GM18511 (cell line): ENCODE data around the gene ARID3B.
A peak's percentile ranks its signal among the peaks of the same experiment; 100 is the strongest.
"Not testable (repeated sequence)": the region's sequence is repeated elsewhere in the genome, so short reads cannot be mapped to it uniquely, and the experiment has no call there.

Experiments
- ATAC-seq: cut with Tn5 transposase; IDR thresholded peaks from one replicate; pipeline ENCODE4 v1.9.1; 2021; ENCODE audit warnings: mild to moderate bottlenecking, moderate library complexity; ENCODE audit not compliant: unreplicated experiment

ARID3B gene

DNA sequence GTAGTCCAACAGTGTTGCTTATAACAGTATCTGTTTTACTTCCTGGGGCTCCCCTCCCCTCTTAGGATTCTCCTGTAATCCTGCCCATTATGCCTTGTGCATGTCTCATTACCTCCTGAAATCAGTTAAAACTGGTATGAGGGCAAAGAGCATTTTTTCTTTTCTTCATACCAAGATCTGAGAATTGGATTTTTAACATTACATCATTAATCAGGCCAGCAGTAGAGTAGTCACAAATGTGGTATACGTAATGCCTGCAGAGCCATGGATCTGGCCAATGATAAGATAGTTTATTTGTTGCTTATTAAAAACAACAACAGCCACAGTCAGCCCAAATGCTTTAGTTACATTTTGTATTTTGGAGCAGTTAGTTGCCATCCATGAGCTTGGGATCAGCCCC lies 23.2 kb downstream of the ARID3B start:
- no peak for ATAC-seq

DNA sequence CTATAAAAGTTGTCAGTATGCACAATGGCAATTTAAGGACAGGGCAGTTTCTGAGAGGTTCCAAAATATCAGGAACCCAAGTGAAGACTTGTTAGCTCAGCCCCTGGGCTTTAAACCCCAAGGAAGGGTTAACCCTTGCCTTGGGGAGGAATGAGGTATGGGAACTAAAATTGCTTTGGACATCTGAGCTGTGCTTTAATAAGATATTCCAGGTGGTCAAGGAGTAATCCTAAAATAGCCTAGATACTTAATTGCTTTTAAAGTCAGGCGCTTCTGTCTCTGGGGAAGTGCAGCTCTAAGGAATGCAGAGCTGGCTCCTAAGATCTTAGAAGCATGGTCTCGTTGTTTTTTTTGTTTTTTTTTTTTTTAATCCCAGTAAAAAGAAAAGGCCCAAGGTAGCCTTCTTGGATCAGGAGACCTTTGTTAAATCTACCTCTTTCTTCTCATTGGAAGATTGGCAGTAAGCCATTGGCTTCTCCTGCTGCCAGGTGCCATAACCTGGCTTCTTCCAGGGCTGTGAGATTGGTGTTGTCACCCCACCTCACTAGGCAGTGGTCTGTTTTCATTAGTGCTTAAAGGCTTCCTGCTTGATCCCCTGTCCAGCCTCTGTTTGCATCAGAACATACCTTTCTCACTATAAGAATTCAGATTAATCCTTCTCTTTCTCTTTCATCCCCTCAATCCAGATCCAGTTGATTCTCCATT lies 24.5 kb downstream of the ARID3B start:
- ATAC-seq = no peak

DNA sequence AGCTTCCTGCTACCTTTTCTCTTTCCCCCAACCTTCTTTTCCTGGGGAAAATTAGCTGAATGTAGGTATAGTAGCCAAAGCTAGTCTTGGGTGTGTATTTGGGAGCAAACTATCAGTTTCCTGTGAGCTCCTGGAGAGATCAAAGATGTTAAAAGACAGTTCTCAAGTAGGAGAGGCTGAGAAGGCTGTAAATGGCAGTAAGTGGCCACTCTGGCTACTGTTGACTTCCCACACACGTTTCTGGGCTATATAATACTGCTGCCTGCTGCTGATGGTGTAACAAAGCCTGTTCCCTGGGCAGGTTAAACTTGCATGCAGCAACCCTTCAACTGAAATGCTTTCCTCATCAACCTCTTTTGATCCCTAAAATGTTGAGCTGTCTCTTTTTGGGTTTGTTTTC lies 27.6 kb downstream of the ARID3B start:
- no peak for ATAC-seq

- ATAC-seq = no peak
Measured at GRCh38 chr15:74569731-74570070, 28.7 kb downstream of the ARID3B start.

- ATAC-seq = no peak
Measured at GRCh38 chr15:74571191-74571590, 30.2 kb downstream of the ARID3B start.

DNA sequence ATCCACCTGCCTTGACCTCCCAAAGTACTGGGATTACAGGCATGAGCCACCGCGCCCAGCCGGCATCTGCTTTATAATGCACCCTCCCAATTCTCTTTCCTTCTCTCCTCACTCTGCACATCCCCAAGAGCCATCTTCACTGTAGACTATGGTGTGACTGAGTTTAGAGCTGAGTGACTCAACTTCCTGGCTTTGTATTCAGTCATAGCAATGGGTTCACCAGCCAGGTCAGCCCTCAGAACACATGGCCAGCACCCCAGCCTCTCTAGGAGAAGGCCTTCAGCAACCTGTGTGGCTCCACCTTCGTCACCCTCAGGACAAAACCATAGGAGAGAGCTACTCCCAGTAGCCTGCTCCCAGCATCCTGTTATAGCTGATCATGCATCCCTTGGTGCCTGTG lies 33.0 kb downstream of the ARID3B start:
- no peak for ATAC-seq

- ATAC-seq = no peak
Measured at GRCh38 chr15:74578496-74578994, 37.5 kb downstream of the ARID3B start.

GRCh38 chr15:74579001-74579400 lies 38.0 kb downstream of the ARID3B start:
- ATAC-seq = no peak

DNA sequence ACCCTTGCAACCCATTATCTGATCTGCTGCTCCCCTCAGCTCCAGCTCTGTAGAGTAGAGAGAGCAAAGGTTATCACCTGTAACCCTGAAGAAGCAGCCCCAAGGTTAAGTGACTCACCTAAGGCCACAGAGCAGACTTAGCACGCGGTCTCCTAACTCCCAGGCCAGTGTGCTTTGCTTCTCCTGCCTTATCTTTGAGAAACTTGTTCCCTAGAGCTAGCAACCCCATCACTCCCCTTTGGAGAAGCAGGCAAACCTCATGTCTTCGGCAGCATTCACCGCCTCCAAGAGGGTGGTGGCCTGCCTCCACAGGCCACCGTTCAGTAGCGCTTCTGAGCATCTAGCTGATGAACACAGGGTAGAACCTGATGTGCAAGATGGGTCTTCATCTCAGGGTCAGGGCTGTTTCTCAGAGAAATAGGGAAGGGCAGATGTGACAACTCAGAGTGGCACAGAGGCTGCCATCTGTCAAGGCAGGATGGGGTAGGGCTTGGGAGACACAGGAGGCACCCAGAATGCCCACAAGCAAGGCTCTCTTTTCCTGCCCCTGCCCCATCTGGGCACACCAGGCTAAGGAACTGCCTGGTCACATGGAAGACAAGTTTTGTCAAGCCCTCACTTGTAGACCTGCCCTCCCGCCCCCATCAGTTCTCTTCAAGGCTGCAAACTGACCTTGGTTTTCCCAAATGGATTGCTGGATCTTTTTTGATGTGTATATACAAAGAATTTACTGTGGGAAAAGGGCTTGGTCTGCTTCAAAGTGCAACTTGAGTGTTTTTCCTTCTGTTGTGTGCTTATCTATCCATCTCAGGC lies 39.7 kb downstream of the ARID3B start:
- ATAC-seq = no peak

- ATAC-seq = no peak
Measured at GRCh38 chr15:74584204-74584603, 43.2 kb downstream of the ARID3B start.

GRCh38 chr15:74584779-74585178 lies 43.8 kb downstream of the ARID3B start:
- no peak for ATAC-seq

DNA sequence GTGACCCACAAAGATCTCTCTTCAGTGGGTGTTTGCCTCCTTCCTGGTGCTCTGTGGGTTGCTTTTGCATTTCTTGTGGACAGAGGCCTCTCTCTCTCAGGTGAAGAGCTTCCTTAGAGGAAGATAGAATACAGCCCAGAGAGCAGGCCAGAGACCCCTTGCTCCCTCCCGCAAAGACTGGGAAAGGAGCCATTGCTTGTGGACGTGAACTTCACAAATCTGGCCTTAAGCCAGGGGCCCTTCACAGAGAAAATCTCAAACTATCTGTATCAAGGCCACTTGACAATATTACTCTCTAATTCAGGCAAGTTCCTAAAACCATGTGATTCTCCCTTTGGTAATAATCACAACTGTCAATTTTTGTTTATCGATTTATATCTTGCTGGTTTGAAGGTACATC lies 44.2 kb downstream of the ARID3B start:
- no peak for ATAC-seq

DNA sequence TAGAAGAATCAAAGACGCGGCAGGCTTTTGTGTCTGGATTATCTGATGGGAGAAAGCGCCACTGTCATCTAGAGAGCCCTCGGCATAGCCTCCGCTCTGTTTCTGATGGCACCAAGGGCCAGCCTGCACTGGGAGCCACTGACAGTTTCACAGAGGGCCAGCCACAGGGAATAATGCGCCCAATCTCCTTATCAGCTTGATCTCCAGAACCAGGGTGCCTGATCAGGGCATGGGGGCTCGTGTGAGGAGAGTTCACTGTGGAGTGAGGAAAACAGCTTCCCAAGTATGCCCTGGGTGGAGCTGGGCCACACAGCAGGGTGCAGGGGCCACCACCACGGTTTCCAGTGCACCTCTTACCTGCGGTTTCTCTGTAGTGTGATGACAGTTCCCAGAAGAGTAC lies 44.8 kb downstream of the ARID3B start:
- ATAC-seq = no peak

DNA sequence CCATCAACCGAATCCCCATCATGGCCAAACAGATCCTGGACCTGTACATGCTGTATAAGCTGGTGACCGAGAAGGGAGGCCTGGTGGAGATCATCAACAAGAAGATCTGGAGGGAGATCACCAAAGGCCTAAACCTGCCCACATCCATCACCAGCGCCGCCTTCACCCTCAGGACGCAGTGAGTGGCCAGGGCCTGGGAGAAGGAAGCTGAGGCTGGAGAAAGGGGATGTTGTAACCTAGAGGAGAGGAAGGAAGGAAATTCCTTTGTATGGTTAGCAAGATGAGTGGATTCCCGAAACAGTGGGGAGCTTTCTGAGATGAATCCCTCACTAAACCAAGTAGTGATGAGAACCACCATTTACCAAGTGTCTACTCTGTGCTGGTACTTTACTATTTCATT lies 48.8 kb downstream of the ARID3B start:
- no peak for ATAC-seq

DNA sequence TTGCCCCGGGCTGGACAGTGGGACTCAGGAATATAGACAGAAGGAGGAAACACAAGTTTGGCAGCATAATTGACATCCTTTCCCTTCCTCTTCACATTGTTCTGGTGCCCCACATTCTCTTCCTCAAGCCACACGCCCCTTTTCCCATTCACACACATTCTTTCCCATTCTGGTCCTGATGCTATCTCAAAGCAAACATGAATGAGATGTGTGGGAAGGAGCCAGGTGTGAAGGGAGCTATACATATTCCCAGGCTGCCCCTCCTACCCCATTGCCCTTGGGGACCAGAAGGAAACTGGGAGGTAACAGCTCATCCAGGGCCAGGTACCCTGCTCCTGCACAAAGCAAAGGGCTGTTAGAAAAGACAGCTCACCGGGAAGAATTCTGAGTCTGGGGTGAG lies 51.2 kb downstream of the ARID3B start:
- no peak for ATAC-seq

DNA sequence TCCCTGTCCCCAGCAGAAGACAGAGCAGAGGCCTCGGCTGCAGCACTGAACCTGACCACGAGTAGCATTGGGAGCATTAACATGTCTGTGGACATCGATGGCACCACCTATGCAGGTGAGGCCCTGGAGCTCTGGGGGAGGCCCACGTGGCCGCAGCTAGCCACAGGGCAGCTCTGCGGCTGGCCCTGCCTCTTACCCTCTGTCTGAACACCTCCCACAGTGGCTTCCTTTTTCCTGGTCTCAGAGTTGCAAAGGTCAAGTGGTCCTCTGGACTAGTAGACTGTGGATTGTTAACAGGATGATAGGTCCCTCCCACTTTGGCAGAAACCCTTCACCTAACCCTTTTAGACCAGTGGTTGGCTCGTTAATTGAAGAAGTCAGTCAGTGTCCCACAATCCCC lies 52.1 kb downstream of the ARID3B start:
- ATAC-seq = no peak

GRCh38 chr15:74594455-74594854 lies 53.4 kb downstream of the ARID3B start:
- ATAC-seq = no peak

DNA sequence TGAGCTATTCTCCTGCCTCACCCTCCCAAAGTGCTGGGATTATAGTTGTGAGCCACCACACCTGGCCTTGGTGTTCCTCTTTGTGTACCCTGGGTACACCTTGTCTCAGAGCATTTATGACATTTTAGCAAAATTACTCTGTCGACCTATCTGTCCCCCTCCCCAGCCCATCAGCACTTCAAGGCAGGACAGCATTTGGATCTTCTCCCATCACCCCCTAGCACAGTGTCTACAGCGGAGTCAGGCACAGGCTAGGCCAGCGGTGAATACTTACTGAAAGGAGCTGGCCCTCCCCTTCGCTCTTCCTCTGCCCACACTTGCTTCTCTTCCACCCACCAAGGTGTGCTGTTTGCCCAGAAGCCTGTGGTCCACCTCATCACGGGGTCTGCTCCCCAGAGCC lies 54.3 kb downstream of the ARID3B start:
- no peak for ATAC-seq

- ATAC-seq = not testable (repeated sequence)
Measured at GRCh38 chr15:74596736-74597135, 55.7 kb downstream of the ARID3B start.

DNA sequence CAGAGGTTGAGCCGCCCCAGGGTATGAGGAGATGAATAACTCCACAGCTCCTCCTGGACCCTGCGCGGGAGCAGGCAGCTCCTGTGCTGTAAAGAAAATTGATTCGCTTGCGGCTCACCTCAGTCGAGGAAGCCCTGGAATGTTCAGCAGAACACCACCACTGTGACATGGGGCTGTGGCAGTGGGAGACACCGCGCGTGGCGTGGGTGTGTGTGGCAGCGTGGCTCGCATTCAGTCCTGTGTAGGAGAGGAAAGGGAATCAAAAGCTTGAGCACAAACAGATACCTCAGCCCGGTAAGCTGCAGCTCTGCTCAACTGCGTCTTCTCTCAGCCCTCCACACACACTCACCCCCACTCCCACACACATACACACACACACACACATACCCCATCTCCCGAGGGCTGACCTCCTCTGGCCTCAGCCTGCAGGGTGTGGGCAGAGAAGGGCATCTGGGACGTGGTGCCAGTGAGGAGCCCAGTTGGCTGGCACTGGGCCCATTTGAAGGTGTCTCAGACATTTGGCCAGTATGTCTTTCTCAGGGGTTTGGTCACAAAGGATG lies 56.2 kb downstream of the ARID3B start:
- not testable (repeated sequence) for ATAC-seq

DNA sequence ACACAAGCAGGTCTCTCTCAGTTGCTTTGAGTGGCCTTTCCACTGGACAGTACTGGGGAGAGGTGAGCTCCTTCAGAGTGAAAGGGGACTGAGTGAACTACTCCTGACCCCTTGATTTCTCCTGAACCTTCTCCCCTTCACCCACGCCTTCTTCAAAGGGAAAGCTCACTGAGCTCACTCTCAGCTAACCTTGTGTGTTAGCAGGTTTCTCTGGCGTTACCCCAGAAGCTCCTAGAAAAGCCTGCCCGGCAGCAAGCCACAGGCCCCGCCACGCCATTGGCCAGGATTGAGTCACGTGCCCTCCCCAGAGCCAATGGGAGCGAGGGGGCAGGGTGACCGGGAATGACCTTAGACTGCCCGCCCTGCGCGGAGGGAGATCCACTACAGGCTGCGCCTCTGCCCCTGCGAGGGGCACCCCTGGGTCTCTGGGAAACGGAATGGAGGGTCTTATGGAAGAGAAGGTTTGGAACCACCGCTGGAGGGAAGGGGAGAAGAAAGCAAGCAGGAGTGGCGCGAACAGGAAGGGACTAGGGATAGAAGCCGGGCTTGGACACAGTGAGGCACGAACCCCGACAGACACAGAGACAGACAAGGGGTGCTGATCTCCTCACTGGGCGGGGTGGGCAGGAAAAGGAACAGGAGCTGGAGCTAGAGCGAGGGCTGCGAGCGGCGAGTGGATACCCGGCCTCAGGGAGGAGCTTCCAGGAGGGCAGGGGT lies 57.3 kb downstream of the ARID3B start:
- ATAC-seq = peak; percentile 94
